HG02678 (cell line): ENCODE results near the gene BCKDHA.
"Not testable (repeated sequence)": the region's sequence is repeated elsewhere in the genome, so short reads cannot be mapped to it uniquely, and the experiment has no call there.

Source experiments
- ATAC-seq: cut with Tn5 transposase; IDR thresholded peaks from one replicate; pipeline ENCODE4 v1.9.1; 2021; ENCODE audit warnings: mild to moderate bottlenecking, moderate library complexity; ENCODE audit not compliant: unreplicated experiment

Gene BCKDHA

DNA sequence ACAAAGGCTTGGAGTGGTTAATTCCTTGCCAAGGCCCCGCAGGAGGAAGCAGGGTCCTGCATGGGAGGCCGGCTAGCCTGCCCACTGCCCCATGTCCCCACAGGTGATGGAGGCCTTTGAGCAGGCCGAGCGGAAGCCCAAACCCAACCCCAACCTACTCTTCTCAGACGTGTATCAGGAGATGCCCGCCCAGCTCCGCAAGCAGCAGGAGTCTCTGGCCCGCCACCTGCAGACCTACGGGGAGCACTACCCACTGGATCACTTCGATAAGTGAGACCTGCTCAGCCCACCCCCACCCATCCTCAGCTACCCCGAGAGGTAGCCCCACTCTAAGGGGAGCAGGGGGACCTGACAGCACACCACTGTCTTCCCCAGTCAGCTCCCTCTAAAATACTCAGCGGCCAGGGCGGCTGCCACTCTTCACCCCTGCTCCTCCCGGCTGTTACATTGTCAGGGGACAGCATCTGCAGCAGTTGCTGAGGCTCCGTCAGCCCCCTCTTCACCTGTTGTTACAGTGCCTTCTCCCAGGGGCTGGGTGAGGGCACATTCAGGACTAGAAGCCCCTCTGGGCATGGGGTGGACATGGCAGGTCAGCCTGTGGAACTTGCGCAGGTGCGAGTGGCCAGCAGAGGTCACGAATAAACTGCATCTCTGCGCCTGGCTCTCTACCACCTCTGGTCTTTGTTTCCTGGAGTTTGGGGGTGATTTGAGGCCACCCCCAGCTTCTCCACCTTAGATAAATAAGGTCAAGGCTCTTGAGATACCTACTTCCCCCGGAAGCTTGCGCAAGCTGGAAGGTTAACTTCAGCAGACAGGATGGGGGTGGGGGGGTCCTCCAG lies 26.9 kb downstream of the BCKDHA start:
- ATAC-seq: no peak

DNA sequence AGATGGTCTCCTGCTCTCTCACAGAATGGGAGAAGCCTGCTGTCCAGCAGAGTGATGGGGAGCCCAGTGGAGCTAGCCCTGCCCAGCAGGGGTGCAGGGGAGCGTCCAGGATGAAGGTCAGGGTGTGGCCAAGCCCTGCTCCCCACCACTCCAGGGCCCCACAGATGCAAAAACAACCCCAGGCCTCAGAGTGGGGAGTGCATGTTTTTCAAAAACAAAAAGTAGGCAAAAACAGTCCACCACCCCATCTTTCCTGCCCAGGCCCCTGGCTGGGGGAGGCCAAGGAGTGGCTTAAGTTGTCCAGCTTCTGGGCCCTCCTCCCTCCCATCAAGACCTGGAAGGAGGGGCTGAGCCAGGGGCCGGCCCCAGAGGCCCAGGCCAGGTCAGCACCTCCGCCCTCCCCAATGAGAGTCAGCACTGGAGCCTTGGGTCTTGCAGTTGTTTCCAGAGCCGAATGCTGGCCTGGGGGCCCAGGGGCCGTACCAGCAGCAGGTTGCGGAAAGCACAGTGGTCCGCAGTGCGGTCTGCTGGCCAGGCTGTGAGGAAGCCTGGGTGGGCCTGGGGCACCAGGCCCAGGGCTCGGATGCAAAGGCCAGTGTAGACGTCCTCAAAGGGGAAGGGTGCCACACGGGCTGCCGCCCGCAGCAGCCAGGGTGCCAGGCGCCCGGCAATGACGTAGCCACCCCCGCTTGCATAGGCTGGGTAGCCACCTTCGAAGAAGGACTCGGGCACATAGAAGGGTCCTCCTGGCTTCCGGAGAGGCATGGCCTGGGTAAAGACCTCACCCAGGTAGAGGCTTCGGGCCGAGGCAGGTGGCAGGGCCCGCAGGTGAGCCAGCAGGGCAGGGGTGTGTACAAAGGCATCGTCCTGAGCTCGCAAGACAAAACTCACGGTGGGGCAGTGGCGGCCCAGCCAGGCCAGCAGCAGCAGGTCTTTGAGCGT lies 27.8 kb downstream of the BCKDHA start:
- ATAC-seq: no peak

- ATAC-seq: no peak
Observed at GRCh38 chr19:41426116-41426841, 28.7 kb downstream of the BCKDHA start.

GRCh38 chr19:41426952-41427646 lies 29.5 kb downstream of the BCKDHA start, which contains the start of gene B3GNT8:
Gene B3GNT8 (minus strand): TSS chr19:41427374. CDS start chr19:41426778, 596 bp downstream.
- ATAC-seq: no peak

DNA sequence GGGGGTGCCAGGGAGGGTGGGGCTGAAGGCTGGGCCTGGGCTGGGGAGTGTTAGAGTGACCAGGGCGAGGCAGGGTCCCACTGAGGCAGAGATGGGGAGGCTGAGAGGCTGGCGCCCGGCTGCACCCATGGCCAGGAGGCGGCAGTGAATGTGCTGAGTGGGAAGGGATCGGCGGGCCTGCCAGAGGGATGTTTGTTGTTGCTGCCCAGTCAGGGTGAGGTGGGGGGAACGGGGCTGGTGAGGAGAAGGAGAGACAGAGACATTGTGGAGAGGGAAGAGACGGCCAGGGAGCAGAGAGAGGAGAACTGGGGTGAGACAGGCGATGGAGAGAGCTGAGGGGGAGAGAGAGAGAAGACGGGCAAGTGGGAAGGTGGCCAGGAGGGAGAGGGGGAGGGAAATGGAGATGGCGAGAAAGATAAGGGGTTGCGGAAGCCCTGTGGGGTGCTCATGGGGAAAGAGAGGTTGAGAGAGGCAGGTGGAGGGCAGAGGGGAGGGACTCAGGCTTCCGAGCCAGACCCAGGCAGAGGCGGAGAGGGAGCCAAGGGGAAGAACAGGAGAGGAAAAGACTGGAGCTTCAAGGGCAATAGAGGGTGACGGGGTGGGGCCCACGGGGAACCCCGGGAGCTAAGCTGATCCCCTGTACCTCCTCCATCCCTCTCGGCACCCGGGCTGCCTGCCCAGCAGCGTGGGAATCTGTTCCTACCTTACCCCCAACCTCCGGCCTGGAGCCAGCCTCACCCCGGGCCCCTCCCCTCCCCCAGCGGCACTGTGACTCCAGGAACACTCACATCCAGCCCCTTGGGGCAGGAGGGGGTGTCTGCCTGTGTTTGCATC lies 30.2 kb downstream of the BCKDHA start:
- ATAC-seq: no peak

DNA sequence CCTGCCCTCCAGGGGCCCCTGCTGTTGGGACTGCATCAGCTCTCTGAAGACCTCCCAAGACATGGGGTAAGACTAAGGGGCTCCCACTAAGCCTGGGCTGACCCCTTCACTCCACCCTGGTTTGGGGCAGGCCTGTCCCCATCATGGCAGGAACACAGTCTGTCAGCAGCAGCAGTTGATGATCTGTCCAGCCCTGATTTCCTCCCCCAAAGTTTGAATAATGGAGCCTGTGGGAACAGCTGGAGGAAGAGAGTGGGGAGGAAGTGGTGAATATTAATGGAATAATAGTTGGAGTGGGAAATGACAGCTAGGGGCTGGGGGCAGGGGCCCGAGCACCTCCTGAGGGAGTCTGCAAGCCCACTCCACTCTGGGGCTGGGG lies 30.9 kb downstream of the BCKDHA start:
- ATAC-seq: no peak

DNA sequence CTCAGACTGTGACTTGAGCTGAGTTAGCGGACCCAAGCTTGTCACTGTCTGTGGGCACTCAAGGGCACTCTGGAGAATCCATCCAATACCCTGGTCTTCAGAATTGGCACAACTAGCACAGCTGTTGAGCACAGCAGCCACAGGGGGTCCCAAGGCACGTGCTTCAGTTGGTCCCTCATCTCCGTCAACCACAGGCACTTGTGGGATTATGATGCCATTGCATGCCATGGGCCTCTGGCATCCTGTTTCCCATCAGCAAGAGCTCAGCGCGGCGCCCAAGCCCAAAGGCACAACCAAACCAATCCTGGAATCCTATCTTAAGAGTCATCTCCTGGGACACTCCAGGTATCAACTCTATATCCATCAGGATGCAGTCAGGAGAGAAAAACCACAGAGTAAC lies 33.3 kb downstream of the BCKDHA start:
- ATAC-seq: no peak

- ATAC-seq: no peak
Observed at GRCh38 chr19:41431426-41432386, 34.1 kb downstream of the BCKDHA start.

DNA sequence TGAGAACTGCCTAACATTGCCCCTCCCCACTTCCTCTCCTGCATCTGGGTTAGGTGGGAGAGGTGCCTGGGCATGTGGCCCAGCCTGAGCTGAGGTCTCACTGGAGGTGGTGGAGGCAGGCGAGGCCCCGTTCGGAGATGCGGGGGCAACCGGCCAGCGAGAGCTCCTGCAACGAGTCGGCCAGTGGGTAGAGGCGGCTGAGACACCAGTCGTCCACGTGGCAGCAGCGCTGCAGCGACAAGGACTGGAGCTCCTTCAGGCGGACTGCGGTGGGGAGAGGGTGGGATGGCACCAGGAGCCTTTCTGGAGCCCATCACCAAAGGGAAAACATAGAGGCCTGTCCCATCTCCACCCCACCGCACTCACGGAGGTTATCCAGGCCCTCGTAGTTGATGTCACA lies 35.6 kb downstream of the BCKDHA start:
- no peak for ATAC-seq

DNA sequence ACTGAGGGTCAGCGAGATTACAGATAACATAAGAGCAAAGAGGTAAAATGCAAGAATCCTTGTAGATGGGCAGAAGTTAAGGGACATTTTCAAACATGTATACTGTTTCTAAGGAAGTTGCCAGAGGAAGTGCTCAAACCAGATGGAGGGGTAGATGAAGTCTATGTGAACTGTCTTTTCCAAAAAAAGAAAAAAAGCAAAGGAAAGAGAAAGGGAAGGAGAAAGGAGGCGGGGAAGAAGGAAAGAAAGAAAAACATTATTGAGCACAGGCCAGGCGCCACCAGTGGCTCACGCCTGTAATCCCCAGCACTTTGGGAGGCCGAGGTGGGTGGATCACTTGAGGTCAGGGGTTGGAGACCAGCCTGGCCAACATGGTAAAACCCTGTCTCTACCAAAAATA lies 36.8 kb downstream of the BCKDHA start:
- ATAC-seq: no peak

GRCh38 chr19:41435376-41435775 lies 37.8 kb downstream of the BCKDHA start:
- not testable (repeated sequence) for ATAC-seq

GRCh38 chr19:41435936-41436673 lies 38.5 kb downstream of the BCKDHA start:
- ATAC-seq: no peak

- no peak for ATAC-seq
Observed at GRCh38 chr19:41436674-41436951, 39.0 kb downstream of the BCKDHA start.

DNA sequence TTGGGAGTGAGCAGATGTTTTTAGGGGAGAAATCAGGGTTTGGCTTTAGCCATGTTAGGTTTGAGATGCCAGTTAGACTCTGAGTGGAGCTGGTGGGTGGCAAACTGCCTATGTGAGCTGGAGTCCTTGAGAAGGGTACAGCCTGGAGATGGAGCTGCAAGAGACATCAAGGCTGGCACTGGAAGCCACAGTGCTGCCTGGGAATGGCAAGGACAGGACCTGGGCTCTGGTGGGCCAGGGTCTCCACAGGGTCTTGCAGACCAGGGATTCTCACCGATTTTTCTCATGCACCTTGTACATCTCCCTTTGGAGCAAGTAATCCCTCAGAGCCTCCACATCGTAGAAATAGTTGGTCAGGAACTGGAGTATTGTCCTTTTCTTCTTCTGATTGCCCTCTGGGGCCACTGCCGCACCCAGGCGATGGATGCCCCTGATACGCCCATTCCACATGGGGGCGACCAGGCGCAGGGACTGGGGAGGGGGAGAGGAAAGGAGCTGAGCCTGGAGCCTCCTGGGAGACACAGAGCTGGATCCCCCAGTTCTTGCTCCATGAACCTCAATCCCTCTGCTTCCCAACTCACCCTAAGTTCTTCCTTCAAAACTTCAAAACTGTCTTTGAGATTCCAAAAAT lies 40.4 kb downstream of the BCKDHA start:
- ATAC-seq: no peak

GRCh38 chr19:41439441-41440222 lies 42.0 kb downstream of the BCKDHA start, which contains the start of gene DMAC2:
Gene DMAC2 (minus strand): TSS chr19:41439912. CDS start chr19:41439899, 13 bp downstream.
- peak; percentile 96 for ATAC-seq

- ATAC-seq: no peak
Observed at GRCh38 chr19:41441321-41441945, 43.8 kb downstream of the BCKDHA start.
